Astrocyte (in vitro differentiated cells and primary cell): ENCODE measurements around the gene CTNNAL1.

Experiments used
- CTCF ChIP-seq: IDR thresholded peaks from 2 replicates; pipeline ENCODE4 v1.5.1; 2011; ENCODE audit warnings: low read depth, mild to moderate bottlenecking, inconsistent platforms, low read length, moderate library complexity; ENCODE audit not compliant: insufficient read depth
- EZH2 ChIP-seq: IDR thresholded peaks from 2 replicates; pipeline ENCODE4 v1.6.1; 2012; ENCODE audit warnings: mild to moderate bottlenecking, low read length, inconsistent platforms; ENCODE audit not compliant: insufficient read depth

GRCh38 chr9:109062543-109062942 lies 49.2 kb upstream of the CTNNAL1 start:
- no peak for TF ChIP-seq CTCF
- no peak for TF ChIP-seq EZH2
